Kidney epithelial cell (primary cell): ENCODE data around the gene ADGRF3. TPM values are rescaled to one million over a fixed set of nuclear protein-coding genes. Genes with fewer than 3 reads are reported as not detected.
"Not testable (repeated sequence)": the region's sequence is repeated elsewhere in the genome, so short reads cannot be mapped to it uniquely, and the experiment has no call there.

ENCODE experiments used
- DNase-seq: peaks from one replicate; pipeline ENCODE4 v3.0.0-alpha.2; 2010; ENCODE audit warnings: low read depth
- H3K27me3 ChIP-seq: 2 replicates; pipeline ENCODE4 v1.6.0; 2011; ENCODE audit warnings: low read length; ENCODE audit not compliant: control insufficient read depth, insufficient read depth
- H3K36me3 ChIP-seq: 2 replicates; pipeline ENCODE4 v1.5.1; 2011; ENCODE audit warnings: low read length; ENCODE audit not compliant: control insufficient read depth, insufficient read depth
- H3K4me3 ChIP-seq: 2 replicates; pipeline ENCODE4 v1.5.1; 2011; ENCODE audit warnings: low read depth, mild to moderate bottlenecking, control low read depth, low read length
- CTCF ChIP-seq: IDR thresholded peaks from 2 replicates; pipeline ENCODE4 v1.5.1; 2011; ENCODE audit warnings: mild to moderate bottlenecking, moderate library complexity, low read length, control low read depth, inconsistent platforms; ENCODE audit not compliant: insufficient read depth, poor library complexity, severe bottlenecking
- total RNA-seq: library from RNA; depleted of rRNA; stranded (reverse); fragments of >200 nt; gene quantifications from 2 replicates; pipeline ENCODE4 v1.2.3, GENCODE V29; 2015

Gene ADGRF3
- total RNA-seq, 1 donor from 2014 or later, result 0.08 TPM

- H3K27me3 ChIP-seq, result no peaks in the 10 kb centered on the region
- no peak overlapping the region for H3K4me3 ChIP-seq
- DNase-seq, result no peak
- H3K36me3 ChIP-seq, result no peaks in the 10 kb centered on the region
- no peak for TF ChIP-seq CTCF
Observed at GRCh38 chr2:26327291-26328272, 19.0 kb downstream of the ADGRF3 start.

- Histone ChIP-seq H3K4me3 (no peak overlapping the region), H3K36me3 (no peaks in the 10 kb centered on the region), H3K27me3 (no peaks in the 10 kb centered on the region)
- no peak for TF ChIP-seq CTCF
- no peak for DNase-seq
Observed at GRCh38 chr2:26326514-26326913, 20.1 kb downstream of the ADGRF3 start.

GRCh38 chr2:26325851-26326250 lies 20.7 kb downstream of the ADGRF3 start:
- no peak for DNase-seq
- Histone ChIP-seq H3K4me3 (no peak overlapping the region), H3K27me3 (no peaks in the 10 kb centered on the region), H3K36me3 (no peaks in the 10 kb centered on the region)
- TF ChIP-seq CTCF, result no peak

- Histone ChIP-seq H3K4me3 (no peak overlapping the region), H3K36me3 (no peaks in the 10 kb centered on the region), H3K27me3 (no peaks in the 10 kb centered on the region)
- TF ChIP-seq CTCF, result no peak
- DNase-seq, result no peak
Observed at GRCh38 chr2:26324903-26325302, 21.7 kb downstream of the ADGRF3 start.

- H3K27me3 ChIP-seq, H3K36me3 ChIP-seq, H3K4me3 ChIP-seq, DNase-seq: not testable (repeated sequence)
Observed at GRCh38 chr2:26324479-26324878, 22.1 kb downstream of the ADGRF3 start.

GRCh38 chr2:26318950-26319349 lies 27.6 kb downstream of the ADGRF3 start:
- no peaks in the 10 kb centered on the region for H3K36me3 ChIP-seq
- H3K27me3 ChIP-seq, result peaks cover 8% of the 10 kb centered on the region
- DNase-seq, result no peak
- no peak for TF ChIP-seq CTCF
- no peak overlapping the region for H3K4me3 ChIP-seq
